NCI-H1105 (cell line): ENCODE data around the gene SLC5A4.
A peak's percentile ranks its signal among the peaks of the same experiment; 100 is the strongest.
"Not testable (repeated sequence)": the region's sequence is repeated elsewhere in the genome, so short reads cannot be mapped to it uniquely, and the experiment has no call there.

Source experiments
- DNase-seq: peaks from one replicate; lab custom pipeline; 2025; lab: John Stamatoyannopoulos, UW

SLC5A4 gene

DNA sequence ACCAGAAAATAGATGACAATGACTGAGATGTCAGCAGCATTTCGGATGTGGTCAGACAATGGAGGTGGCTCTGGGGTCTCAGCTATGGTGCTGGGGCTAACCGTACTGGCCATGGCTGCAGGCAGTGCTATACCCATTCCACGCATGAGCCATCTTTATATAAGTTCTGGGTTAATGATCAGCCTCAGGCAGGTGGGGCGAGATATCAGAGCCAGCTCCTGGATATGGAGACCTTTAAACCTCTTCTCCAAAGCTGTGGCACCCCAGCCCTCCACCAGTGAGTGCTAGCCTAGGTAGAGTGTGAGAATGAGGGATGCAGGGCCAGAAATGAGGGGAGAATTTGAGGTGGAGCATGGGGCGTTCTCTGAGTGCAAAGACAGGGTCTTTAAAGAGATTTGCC, at the start of gene SLC5A4:
Gene SLC5A4 (minus strand): TSS at position 131 of the 400 bp plus-strand sequence. CDS start 18 bp downstream, at position 113.
- no peak for DNase-seq

DNA sequence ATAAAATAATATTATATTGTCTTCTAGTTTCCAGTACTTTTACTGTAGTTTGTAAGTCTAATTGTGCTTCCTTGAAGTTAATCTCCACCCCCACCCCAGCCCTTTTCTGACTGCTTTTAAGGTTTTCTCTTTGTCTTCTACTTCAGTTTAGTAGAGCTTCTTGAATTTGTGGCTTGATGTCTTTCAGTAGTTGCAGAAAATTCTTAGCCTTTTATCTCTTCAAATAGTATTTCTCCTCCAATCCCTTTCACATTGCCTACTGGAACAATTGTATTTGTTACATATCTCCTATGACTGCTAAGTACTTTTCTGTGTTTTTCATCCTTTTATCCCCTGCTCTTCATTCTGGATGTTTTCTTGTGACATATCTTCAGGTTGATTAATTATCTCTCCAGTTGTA, 38.8 kb upstream of the SLC5A4 start:
- not testable (repeated sequence) for DNase-seq

DNA sequence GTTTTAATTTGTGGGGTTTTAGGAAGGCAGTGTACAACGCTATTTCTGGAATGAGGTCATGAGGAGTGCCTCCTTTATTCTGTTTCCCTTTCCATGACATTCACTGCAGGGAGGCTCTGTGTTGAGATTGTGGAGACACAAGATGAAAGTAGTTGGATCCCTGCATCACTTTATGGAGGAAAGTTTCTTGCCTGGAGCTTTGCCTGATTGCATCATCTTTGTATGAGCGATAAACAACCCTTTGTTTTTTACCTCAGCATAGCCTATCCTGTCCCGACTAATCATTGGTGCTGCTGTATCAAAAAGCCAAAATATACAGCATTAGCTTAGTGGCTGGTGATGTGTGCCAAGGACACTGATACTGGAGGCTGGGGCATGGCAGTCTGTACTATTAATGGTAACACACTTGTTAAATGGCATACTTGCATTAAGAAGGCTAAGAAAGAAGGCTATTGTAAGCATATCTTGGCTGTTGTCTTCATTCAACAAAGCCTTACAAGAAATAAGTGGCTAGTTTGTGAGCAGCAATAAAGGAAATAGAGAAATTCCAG, 31.2 kb upstream of the SLC5A4 start:
- no peak for DNase-seq

DNA sequence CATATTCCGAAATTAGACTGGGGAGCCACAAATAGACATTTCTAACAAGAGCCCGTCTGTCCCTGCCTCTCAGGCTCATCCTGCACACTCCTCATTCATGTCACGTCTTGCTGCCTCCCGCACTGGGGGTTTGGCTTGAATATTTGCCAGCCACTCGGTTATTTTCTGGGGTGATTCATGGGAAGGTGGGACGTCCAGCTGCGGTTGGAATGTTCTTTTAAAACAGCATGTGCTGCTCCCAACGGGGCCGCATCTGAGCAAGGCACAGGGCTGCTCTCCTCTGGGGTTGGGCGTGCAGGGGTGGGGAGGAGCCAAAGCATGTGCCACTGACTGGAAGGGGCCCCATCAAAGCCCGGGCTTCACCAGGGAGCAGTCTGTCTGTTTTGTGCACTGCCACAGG, 25.9 kb upstream of the SLC5A4 start:
- no peak for DNase-seq

DNA sequence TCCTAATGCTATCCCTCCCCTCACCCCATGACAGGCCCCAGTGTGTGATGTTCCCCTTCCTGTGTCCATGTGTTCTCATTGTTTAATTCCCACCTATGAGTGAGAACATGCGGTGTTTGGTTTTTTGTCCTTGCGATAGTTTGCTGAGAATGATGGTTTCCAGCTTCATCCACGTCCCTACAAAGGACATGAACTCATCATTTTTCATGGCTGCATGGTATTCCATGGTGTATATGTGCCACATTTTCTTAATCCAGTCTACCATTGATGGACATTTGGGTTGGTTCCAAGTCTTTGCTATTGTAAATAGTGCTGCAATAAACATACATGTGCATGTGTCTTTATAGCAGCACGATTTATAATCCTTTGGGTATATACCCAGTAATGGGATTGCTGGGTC, 20.2 kb upstream of the SLC5A4 start:
- not testable (repeated sequence) for DNase-seq

DNA sequence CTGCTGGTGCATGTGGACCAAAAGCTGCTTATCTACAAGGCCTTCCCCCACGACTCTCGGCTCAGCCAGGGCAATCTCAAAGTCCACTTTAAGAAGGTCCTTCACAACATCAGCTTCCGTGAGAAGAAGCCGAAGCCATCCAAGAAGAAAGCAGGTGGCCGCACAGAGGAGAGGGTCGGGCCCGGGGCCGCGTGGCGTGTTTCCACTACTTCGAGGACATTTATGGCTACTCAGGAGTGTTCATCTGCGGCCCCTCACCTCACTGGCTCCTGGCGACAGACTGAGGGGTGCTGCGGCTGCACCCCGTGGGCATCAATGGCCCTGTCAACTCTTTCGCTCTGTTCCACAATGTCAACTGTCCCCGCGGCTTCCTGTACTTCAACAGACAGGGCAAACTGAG, 16.2 kb upstream of the SLC5A4 start:
- DNase-seq: no peak

DNA sequence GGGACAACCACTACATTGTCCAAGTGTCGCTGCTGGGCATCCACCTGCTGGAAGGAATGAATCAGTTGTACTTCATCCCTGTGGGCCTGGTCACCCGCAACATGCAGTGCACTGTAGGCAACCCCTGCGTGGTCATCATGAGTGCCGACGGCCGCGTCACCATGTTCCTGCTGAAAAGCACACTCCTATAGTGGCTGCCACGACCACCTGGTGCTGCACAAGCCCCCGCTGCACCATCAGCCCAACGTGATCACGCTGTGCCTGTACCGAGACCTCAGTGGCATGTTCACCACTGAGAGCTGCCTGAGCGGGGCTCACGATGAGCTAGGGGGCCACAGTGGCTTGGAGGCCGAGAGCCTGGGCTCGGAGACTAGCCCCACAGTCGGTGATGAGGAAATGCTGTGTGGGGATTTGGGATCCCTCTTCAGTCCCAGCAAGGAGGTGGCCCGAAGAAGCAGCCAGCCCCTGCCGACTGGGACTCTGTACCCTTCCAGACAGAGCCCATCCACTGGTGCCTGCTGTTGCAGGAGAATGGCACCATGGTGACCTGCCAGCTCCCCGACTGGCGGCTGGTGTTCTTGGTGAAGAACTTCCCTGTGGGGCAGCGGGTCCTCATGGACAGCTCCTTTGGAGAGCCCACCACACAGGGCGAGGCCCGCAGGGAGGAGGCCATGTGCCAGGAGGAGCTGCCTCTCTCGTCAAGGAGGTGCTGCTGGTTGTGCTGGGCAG, 15.7 kb upstream of the SLC5A4 start:
- DNase-seq: no peak

DNA sequence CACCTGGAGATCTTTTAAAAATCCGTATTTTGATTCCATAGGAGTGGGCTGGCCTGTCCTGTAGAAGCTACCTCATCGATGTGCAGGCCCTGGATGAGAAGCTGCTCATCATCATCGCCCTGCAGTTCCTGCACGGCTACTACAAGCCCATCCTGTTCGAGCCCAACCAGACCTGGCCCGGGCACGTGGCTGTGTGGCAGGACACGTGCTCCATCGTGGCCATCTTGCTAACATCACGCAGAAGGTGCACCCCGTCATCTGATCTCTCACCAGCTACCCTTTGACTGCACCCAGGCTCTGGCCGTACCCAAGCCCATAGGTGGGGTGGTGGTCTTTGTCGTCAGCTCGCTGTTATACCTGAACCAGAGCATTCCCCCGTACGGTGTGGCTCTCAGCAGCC, 14.2 kb upstream of the SLC5A4 start:
- no peak for DNase-seq

DNA sequence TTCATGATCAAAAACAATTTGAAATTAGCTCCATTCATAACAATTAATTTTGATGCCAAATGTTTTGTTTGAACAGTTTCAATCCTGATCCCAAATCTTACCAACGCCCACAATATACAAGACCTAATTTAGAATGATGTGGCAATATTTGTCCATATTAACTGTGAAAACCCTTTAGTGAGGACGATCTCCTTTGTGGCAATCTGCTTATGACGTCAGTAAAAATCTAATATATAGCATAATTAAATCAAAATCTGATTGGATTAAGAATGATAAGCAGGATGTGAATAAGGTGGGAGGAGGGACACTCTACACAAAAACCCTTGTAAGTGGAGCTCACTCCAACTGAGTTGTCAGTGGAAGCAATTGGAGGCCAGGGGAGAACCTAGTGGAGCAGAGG, 11.9 kb upstream of the SLC5A4 start:
- DNase-seq: no peak

DNA sequence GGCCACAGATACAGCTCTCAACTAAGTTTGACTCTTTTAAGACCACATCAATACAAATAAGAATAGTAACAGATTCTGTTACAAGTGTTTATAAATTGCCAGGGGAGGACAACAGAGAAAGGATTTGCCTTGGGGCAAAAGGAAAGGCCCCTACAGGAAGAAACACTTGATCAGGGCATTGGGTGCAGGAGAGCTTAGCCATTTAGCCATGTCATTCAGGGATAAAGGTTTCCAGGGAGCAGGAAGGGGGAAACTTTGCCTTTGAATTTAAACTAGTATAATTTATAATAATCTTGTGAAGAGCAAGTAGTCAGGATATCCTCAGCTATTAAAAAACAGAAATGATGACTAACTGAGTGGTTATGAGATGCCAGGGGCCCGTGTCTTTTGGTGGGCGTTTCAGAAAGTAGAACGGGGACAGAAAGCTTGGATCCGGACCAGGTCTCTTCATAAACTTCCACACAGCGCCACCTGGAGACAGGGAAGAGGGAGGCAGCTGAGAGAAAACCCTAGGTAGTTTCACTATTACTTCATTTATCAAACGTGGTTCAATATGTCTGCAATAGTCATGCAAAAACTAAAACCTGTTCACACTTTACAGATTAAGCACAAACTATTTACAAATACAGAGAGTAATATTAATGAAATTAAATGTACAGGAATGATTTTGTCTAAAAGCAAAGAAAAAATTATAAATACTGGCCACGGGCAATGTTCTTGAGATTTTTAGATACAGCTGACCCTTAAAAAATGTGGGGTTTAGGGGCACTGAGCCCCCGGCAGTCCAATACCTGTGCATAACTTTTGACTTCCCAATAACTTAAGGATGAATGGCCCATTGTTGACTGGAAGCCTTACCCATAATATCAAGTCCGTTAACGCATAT, 11.0 kb upstream of the SLC5A4 start:
- peak; percentile 52 for DNase-seq

DNA sequence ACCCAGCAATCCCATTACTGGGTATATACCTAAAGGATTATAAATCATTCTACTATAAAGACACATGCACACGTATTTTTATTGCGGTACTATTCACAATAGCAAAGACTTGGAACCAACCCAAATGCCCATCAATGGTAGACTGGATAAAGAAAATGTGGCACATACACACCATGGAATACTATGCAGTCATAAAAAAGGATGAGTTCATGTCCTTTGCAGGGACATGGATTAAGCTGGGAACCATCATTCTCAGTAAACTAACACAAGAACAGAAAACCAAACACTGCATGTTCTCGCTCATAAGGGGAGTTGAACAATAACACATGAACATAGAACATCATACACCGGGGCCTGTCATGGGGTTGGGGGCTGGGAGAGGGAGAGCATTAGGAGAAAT, 8.5 kb upstream of the SLC5A4 start:
- DNase-seq: not testable (repeated sequence)

DNA sequence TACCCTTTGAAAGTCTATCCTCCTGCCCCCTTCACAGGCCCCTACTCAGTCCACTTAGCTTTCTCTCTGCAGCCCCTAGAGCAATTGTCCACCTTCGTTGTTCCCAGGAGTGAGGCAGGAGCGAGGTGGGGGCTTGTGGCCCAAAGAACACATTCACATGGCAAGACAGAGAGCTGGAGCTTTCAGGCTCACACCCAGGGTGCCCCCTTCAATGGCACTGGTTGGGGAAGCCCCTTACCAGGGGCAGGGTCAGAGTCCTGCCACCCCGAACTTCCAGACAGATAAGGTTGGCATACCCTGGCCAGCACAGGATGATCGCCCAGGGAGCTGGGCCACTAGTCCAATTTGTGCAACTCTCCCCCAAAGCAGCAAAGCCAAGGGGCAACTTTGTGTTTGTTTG, 6.2 kb upstream of the SLC5A4 start:
- no peak for DNase-seq

DNA sequence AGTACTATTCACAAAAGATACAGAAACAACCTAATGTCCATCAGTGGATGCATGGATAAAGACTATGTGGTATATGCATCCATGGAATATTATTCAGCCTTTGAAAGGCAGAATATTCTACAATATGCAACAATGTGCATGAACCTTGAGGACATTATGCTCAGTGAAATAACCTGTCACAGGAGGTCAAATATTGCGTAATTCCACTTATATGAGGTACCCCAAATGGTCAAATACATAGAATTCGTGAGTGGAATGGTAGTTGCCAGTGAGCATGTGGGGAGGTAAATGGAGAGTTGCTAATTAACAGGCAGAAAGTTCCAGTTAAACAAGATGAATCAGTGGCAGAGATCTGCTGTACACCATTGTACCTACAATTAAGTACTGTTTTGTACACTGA, 3.6 kb upstream of the SLC5A4 start:
- DNase-seq: no peak

DNA sequence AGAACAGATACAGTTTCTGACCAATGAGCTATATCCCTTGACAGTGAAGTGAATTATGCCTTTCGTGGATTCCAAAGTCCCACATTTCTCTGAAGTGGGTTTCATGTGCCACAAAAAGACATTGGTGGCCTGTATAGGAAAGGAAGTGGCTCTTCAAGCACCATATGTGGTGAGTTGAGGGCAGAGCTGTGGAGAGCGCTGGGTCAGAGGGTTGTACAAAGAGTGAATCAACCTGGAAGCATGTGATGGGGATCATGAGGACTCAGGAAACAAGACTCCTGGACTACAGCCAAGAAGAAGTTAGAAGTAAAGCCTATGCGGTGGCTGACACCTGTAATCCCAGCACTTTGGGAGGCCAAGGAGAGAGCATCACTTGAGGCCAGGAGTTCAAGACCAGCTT, 579 bp upstream of the SLC5A4 start:
- no peak for DNase-seq

DNA sequence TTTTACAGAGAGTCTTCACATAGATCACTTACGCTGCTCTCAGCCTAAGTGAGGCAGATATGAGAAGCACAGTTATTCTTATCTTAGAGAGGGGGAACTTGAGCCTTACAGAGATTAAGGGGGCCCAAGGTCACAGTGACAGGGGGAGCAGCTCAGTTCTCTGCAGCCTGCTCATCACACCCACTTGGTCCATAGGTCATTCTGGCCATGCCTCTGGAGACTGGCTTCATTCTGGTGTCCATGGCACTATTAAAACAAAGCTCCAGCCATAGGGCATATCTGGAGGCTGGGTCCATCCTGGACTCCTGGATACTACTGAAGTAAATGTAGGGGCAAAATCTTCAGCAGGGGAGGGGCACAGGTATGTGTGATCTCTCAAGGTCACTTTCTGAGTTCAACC, 5.9 kb downstream of the SLC5A4 start:
- no peak for DNase-seq

DNA sequence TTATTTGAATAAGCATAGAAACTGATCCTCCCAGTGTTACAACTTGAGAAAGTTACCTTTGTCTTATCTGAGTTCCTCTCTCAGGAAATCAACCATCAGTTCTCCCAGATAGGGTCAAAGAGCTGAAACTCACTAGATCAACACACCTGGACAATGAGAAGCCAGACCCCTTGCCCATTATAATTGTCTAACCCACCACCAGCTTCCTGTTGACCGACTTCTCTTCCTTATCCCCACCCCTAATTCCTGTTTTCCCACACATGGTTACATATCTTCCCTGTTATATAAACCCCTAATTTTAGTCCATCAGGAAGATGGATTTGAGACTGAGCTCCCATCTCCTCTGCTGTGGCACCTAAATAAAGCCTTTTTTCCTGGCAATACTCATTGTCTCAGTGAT, 6.9 kb downstream of the SLC5A4 start:
- DNase-seq: no peak

DNA sequence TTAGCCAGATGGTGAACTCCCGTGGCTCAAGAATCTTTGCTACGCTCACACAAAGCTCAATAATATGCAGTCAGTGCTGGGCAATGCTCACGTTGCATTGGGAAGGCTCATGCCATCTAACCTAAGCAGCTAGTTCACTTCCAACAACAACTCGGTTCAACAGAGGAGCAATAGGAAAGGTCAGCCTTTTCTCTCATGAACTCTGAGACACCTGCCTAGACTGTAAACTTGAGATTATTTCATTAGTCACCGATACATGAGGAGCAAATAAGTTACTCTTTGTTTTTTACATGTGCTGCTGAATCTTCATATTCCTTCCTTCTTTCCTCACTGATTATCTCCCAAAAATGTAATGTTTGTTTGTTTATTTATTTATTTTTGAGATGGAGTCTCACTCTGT, 9.0 kb downstream of the SLC5A4 start:
- DNase-seq: no peak

DNA sequence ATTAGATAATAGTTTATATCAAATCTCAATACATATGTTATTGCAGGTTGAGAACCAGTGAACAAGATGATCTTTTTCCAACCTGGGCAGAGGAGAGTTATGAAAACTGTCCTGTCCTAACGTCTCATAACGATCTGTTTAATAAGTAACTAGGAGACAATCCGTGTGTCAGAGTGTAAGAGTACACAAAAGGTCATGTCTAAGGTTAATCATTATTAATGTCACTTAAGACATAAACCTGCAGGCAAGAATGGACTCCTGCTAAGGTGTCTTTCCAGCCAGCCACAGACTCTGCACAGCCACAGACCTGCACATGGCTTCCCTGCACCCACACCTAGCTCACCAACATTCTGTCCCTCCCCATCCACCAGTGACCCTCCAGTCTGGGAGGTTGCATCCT, 10.1 kb downstream of the SLC5A4 start:
- DNase-seq: no peak

DNA sequence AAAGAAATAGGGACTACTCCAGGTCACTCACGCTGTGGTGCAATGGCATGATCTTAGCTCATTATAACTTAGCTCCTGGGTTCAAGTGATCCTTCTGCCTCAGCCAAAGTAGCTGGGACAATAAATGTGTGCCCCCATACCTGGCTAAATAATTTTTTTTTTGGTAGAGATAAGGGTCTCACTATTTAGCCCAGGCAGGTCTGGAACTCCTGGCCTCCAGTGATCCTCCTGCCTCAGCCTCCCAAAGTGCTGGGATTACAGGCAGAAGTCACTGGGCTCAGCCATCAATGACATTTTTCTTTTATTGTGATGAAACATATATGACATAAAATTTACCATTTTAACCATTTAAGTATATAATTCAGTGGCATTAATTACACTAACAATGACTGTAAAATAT, 10.6 kb downstream of the SLC5A4 start:
- DNase-seq: no peak

DNA sequence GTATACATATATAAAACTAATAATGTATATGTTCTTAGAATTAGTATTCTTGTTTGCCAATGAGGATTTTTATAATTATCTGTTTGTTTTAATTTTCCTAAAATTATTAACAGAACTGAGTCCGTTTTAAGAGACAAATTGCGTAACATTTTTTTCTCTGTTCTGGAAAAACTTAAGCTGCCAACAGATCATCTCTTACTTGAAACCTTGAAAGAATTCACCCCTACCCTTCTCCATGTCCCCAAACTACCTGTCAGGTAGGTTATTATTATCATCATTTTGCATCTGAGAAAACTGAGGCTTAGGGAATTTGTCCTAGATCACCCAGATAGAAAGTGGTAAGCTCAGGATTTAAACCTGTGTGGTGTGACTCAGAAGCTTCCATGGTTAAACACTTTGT, 14.7 kb downstream of the SLC5A4 start:
- no peak for DNase-seq

DNA sequence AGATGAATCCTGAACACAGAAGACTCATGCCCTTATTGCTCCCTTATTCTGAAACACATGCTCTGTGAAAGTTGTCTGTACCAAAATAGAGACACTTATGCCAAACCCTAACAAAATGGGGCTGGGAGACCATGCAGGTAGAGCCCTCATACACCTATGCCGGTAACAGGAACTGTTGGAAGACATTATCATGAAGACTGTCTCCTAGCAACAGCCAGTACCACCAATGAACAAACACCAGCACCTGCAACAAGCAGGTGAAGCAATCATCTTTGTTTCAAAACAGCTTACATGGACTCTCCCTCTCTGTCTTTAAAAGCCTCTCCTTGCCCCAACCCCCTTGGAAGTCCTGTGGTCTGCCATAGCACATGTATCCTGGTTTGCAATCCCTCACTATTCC, 17.2 kb downstream of the SLC5A4 start:
- DNase-seq: peak; percentile 42

DNA sequence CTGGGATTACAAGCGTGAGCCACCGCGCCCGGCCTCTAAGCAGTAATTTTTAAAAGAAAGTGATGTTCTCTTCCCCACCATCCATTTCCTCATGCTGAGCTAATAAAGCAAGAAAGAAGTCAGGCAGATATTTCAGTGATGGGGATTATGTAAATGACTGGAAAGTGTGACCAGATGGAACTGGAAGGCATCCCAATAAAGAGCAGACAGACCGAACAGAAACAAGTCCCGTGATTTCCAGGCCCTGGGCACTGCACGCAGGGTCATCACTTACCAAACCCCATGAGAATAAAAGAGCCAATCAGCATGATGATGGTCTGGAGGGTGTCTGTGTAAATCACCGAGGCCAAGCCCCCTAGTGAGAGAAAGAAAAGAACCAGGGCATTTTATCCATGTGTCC, 18.2 kb downstream of the SLC5A4 start:
- DNase-seq: no peak

DNA sequence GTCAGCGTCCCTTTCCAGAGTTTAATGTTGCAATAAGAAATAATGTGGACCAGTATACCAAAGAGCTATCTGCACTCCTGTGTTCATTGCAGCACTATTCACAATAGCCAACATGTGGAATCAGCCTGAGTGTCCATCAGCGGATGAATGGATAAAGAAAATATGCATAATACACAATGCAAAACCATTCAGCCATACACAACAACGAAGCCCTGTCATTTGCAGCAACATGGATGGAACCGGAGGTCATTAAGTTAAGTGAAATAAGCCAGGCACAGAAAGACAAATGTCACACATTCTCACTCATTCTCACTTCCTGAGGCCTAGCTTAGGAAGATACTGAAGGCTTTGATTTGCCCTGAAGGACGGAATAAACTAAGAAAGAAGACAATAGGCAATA, 22.1 kb downstream of the SLC5A4 start:
- DNase-seq: no peak
